ENCODE data around the gene OSBPL6.
"Not testable (repeated sequence)": the region's sequence is repeated elsewhere in the genome, so short reads cannot be mapped to it uniquely, and the experiment has no call there.

Gene OSBPL6

DNA sequence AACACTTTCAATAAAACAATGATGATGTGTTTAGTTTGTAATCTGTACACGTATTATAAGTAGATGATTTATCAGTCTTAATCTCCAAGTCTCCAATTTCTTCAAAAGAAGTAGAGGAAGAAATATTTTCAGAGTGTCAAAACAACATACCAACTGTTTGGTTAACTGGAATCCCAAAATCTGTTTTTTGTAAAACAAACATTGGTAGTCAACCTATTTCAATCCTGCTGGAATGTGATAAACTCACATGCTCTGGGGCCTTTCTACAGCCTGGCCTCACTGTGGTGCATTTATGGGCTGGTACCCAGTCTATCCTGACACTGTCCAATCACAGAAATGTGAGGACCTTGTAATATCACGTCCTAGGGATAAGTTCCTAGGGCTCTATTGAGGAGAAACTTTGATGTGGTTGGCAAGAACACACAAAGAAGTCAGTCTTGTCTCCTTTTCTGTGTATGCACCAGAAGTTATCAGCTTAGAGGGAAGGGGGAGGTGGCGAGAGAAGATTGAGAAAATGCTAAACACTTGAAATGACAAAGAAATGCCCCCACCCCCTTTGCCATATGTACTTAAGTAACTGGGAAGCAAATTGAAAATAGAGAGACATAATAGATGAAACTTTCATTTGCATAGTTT lies 209.5 kb downstream of the OSBPL6 start:
- DNase-seq (ENCODE audit: low spot score), result no peak

DNA sequence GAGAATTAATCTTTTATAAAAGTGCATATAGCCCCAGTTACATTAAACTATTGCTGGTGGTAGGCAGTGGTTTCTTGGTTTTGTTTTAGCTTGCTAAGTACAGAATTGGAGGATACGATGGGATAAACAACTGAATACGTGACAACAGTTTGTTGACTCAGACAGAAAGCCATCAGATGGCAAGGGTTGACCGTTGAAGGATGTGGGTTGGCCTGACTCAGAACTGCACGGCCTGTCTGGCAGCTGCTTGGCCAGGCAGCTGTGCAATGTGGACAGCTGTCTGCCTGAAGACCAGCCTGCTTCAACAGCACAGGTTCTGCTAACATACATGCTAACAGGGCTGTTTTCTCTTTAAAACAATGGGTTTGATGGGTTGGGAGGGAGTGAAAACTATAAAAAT lies 210.1 kb downstream of the OSBPL6 start:
- no peak for DNase-seq (ENCODE audit: low spot score)

DNA sequence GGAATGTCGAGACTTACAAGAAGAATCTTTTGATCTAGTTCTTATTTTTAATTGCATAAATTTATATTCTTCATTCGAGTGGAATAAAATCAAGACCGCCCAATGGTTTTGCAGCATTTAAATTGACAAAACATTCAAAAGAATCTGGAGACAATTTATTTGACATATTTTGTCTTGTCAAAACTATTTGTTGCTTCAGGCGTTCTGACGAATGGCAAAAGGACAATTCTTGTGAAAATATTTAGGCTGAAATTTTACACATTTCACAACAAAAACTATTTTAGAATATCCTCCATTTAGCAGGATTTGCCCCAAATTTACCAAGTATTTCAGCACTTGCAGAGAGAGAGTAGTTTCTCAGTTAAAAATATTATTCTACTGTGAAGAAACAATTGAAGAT lies 214.9 kb downstream of the OSBPL6 start:
- DNase-seq (ENCODE audit: low spot score), result no peak

DNA sequence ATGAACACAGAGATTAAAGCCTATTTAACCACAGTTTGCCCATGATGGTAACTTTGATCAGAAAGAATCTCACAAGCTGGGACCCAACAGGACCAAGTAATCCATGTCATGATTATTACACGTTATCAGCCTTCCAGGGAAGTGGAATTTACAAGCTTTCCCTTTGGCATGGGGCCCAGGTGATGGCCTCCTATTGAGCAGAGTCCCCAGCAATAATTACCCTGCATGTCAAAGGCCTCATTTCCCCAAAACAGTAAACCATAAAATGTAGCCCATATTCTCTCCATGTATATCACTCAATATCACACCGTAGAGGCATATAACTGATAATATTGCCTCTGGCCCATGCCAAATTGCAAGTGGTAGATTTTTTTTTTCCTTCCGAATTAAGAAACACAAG lies 217.7 kb downstream of the OSBPL6 start:
- DNase-seq (ENCODE audit: low spot score), result no peak

DNA sequence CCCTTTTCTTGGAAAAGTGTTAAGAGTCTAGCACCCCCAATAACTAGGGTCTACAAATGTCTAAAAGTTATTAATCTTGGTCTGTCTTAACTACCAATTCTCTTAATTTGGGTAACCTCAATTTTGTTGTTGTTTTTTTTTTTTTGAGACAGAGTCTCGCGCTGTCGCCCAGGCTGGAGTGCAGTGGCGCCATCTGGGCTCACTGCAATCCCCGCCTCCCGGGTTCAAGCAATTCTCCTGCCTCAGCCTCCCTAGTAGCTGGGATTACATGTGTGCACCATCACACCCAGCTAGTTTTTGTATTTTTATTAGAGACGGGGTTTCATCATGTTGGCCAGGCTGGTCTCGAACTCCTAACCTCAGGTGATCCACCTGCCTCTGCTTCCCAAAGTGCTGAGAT lies 218.1 kb downstream of the OSBPL6 start:
- not testable (repeated sequence) for DNase-seq (ENCODE audit: low spot score)

DNA sequence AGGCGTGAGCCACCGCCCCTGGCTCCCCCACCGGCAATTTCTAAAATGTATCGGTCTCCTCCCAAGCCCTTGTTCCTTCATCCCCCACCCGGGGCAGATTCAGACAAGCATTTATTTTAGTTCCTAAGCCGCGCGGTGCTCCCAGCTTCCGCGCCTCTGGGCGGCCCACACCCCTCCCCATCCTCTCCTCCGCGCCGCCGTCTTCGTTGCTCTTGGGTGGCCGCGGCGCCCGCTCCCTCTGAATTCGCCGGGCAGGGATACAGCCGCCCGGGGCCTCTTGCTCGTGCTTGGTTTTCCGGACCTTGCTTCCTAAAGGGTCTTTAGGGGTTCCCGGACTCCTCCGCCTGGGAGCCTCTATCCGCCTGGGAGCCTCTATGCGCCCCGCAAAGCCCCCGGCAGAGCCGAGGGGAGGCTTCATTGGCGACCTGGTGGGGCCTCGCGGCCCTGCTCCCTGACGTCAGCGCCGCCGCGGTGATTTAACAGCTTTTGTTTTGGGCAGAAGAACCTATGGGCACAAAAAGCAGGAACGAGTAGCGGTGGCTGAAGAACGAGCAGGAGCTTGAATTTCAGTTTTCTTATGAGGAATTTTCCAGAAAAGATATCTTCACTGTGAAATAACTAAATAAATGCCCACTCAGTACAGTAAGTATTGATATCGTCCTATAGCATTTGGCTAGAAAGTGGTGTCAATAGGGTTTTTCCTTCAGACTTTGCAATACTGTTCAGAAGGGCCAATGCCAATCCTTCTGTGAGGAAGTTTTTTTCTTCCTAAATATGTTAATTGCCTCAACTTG lies 219.4 kb downstream of the OSBPL6 start:
- DNase-seq (ENCODE audit: low spot score), result peak; percentile 85

DNA sequence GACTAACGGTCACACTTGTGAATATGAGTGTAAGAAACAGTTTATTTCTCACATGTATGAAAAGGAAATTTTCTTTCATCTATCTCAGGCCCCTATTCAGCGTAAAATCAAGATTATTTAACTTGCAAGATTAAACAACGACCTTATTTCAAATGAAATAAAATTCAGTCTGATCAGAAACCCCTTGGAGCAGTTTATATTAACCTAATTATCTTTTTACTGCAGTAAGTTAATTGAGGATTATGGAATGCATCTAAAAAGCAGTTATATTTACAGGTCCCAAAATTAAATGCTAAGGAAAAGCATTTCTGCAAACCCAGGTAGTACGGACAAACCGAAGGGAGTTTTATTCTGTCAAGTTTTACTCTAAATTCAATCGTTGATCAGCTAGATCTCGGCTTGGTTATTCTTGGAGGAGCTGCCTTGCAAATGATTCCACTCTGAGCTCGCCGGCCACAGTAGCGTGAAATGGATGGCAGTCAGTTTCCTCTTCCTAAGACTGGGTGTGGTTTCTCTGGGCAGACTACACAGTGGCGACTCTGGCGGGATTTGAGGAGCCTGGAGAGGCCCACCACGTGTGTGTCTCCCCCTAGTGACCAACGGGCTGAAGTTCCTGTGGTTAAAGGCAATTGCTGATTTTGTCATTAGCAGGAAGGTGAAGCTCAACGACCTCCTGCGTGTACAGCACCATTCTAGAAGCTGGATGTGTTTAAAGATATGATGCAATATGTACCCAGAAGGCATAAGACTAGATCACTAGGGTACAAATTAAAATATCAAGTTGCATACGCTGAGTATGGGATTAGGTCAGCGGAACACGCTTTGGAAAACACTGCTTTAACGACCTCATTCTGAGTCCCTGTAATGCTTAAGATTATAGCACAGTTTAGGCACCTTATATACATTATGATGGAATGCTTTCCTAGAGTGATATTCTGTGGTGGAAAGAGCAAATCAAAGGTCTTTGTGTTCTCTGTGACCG lies 220.2 kb downstream of the OSBPL6 start:
- peak; percentile 86 for DNase-seq (ENCODE audit: low spot score)

DNA sequence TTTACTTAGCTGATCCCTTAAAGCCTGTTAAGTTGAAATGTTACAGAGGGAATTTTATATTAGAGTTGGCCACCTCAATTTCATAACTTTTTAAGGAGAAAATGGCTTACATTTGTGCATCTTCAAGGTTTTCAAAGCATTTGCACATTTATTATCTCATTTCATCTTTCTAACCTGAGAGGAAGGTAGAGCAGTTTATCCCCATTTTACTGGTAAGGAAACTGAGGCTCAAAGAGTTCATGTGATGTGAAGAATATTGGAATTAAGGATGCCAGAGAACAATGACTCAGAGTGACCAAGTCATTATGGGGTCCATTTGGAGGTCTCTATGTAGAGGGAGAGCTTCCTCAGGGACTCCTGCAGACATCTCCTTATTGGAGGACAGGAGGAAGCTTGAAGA lies 221.7 kb downstream of the OSBPL6 start:
- no peak for DNase-seq (ENCODE audit: low spot score)

DNA sequence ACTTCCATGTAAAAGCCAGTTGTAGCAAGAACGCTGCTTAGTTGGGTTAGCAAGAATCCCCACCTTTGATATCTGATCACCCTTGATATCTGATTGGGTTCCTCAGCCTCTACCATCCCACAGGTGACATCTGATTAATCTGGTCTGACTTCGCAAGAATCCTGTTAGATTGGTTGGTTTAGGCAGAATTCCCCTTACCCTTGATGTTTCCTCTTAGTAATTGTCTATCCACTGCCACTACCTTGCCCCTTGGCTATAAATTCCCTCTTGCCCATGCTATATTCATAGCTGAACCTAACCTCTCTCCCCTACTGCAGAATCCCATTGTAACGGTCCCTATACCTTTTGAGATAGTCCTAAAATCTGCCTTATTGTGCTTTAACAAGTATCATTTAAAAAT lies 223.6 kb downstream of the OSBPL6 start:
- no peak for DNase-seq (ENCODE audit: low spot score)

DNA sequence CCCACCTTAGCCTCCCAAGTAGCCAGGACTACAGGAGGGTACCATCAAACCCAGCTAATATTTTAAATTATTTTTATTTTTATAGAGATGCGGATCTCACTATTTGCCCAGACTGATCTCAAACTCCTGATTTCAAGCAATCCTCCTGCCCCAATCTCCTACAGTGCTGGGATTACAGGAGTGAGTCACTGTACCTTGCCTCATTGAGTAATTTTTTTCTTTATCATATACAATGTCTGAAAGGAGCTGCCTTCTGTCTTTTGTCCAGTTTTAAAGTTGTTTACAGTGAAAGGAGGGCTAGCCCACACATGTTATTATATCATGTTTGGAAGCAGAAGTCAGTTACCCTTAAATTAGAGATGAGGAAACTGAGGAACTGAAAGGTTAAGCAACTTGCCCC lies 224.1 kb downstream of the OSBPL6 start:
- DNase-seq (ENCODE audit: low spot score), result no peak

DNA sequence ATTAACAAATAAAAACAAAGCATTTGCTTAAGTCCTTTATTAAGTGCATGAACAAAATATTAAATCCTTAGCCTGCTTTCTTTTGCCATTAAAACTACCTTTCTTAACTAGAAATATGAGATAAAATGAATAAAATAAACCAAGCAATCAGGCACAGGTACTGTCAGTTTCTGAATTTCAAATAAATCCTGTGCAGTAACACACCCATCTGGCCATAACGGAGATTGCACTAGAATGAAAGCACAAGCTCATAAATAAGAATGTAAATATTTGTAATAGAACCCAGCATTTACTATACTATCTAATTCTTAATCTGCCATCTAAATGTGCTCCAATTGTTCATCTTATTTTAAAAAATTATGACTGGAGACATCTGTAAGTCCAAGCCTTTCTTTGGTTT lies 224.8 kb downstream of the OSBPL6 start:
- no peak for DNase-seq (ENCODE audit: low spot score)

DNA sequence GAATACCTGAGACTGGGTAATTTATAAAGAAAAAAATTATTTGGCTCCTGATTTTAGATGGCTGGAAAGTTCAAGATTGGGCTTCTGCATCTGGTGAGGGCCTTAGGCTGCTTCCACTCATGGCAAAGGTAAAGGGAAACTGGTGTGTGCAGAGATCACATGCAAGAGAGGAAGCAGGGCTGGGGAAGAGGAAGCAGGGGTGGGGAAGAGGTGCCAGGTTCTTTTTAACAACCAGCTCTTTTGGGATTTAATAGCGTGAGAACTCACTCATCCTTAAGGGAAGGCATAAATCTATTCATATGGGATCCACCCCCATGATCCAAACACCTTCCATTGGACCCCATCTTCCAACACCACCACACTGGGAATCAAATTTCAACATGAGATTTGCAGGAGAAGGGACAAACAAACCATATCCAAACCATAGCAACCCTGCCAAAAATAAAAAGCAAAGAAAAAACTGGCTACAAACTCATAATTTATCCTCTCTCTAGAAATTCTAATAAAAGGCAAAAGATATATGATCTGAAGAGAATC lies 226.2 kb downstream of the OSBPL6 start:
- no peak for DNase-seq (ENCODE audit: low spot score)

DNA sequence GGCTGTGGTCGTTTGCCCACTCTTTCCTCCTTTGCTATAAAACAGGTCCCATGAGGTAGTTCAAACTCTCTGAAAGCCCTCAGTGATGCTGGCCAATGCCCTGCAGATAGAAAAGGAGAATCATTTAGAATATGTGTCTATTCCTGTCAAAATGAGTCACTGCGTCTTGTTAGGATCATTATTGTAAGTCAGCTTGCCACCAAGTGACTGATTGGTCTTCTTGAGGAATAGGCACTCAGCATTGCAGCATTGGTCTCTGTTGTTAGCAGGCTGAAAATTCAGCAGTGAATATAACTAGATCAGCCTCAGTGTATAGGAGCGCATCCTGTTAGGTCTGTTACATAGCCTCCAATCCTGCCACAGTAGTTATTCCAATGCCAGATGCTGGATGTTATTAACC lies 227.8 kb downstream of the OSBPL6 start:
- no peak for DNase-seq (ENCODE audit: low spot score)

DNA sequence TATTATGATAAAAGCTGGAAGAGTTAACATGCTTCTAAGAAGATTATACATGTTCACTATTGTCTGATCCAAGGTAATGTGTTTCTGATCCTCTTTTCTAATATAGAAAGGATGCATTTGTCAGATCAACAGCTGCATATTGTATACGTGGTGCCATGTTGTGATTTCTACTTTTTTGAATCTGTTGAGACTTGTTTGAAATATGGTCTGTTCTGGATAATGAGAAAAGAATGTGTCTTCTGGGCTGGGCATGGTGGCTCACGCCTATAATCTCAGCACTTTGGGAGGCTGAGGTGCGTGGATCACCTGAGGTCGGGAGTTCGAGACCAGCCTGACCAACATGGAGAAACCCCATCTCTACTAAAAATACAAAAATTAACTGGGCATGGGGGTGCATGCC lies 229.4 kb downstream of the OSBPL6 start:
- DNase-seq (ENCODE audit: low spot score), result not testable (repeated sequence)

DNA sequence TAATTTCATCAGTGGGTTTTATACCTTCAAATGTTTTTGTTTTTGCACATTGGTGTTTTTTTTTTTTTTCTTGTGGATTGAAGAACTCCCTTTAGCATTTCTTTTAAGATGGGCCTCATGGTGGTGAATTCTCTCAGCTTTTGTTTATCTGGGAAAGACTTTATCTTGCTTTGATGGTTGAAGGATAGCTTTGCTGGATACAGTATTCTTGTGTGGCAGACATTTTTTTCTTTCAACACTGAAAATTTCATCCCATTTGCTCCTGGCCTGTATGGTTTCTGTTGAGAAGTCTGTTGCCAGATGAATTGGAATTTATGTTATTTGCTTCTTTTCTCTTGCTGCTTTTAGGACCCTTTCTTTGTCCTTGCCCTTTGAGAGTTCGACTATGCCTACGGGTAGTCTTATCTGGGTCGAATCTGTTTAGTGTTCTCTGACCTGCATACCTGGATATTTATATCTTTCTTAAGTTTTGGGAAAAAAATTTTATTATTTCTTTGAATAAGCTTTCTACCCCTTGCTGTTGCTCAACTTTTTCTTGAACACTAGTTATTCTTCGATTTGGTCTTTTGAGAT lies 231.0 kb downstream of the OSBPL6 start:
- no peak for DNase-seq (ENCODE audit: low spot score)

DNA sequence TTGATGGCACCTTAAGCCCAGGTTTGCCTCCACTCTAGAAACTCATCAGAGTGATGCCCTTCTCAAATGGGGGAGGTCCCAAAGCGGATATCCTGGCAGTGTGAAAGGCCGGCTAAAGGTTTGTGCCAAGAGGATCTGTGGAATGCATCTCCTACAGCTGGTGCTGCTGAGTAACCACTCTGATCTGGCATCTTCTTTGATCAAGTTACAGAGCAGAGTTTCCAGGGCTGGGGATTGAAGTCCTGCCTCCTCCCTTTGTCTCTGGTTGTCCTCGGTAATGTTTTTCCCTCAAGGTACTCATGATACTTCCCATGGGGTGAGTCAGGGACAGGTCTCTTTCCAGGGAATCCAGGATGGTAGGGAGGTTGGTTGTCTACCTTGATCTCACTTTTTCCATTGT lies 232.1 kb downstream of the OSBPL6 start:
- DNase-seq (ENCODE audit: low spot score), result no peak

DNA sequence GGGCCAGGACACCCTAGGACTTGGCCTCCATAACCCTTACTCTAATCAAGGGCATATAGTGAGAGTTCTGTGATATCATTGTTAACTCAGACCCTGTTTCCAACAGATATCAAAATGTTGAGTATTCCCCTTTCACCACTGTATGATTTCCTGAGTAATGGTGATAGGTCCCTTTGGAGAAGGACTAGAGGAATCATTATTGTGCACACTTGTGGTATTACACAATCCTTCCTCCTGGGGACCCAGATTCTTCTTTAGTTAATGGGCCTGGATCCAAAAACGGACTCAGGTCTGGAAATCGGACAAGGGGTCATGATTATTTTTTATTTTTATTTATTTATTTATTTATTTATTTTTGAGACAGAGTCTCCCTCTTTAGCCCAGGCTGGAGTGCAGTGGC lies 233.1 kb downstream of the OSBPL6 start:
- DNase-seq (ENCODE audit: low spot score), result no peak

DNA sequence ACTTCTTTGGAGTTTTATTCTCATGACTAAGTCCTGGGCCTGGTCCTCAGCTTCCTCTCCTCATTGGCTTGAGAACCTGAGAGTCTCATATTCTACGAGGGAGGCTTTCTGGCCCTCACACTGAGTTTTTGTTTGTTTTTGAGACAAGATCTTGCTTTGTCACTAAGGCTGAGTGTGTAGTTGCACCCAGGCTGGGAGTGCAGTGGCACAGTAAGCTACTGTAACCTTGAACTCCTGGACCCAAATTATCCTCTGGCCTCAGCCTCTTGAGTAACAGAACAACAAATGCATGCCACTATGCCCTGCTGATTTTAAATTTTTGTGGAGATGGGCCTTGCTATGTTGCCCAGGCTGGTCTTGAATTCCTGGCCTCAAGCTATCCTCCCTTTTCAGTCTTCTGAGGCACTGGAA lies 234.1 kb downstream of the OSBPL6 start:
- no peak for DNase-seq (ENCODE audit: low spot score)

DNA sequence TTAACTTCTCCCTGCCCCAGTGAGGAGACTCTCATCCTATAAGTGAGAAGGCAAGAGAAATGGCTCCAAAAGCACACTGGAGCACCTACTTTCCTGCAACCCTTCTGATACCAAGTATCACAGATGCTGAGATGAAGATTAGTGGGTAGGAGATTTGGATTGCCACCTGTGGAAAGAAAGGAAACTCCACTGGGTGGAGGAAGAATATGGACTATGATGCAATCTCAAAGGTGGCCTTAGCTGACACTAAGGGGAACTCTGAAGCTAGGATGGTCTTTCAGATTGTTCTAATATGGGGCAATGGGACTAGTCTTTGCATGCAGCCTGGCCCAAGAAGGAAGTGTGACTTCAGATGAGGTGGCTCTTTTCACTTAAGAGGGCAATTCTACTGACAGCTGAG lies 235.0 kb downstream of the OSBPL6 start:
- DNase-seq (ENCODE audit: low spot score), result no peak

DNA sequence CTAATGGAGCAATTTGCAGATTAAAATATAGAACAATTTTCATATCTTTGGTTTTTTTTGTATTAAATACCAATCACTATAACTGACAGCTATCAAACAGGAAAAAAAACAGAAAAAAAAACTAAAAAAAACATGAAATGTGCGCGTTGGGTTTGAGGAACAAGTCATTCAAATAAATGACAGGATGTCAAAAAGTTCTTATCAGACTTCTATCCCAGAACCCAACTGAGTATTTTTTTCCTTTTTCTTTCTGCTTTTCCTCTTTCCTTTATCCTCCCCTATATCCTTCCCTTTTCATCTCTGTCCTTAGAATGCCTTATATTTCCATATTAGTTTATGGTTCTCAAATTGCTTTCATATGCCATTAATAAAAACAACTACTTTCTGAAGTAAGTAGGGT lies 242.3 kb downstream of the OSBPL6 start:
- no peak for DNase-seq (ENCODE audit: low spot score)

DNA sequence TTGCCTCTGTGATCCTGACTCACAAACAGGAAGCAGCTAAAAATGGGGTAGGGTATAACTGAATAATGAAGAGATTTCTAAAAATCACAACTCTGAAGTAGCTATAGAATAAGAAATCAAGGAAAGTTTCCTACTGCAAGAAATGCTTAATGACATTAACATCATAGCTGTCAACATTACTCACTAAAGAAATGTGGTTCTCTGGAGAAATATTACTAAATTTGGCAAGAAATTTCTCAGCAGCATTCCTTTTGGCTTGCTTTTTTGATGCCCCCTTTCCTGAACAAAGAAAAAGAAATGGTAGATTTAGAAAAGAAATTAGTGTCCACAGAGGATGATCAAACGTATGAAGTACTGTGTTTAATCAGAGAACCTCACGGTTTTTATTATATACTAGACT lies 247.1 kb downstream of the OSBPL6 start:
- no peak for DNase-seq (ENCODE audit: low spot score)
